Activated CD8-positive, alpha-beta memory T cell treated with anti-CD3 and anti-CD28 coated beads, Interleukin-2, amount 10 ng/mL, durations not matched to agents 7 days and 5 days (primary cell): ENCODE measurements around the gene PLRG1. TPM values are rescaled to one million over a fixed set of nuclear protein-coding genes. Genes with fewer than 3 reads are reported as not detected.
"Not testable (repeated sequence)": the region's sequence is repeated elsewhere in the genome, so short reads cannot be mapped to it uniquely, and the experiment has no call there.

Experiments used
- ATAC-seq: fragments of 150-1000 bp; cut with Tn5 transposase; one replicate; pipeline ENCODE4 v1.10.0; 2021; ENCODE audit warnings: moderate library complexity
- CTCF ChIA-PET: fragments of 350-600 bp; sonication (Branson Sonifier 250); formaldehyde crosslinking; loops from one replicate; lab custom pipeline; 2021; ENCODE audit warnings: antibody characterized with exemption; lab: Charles Lee
- DNase-seq: peaks from one replicate; pipeline ENCODE4 v3.0.0-alpha.2; 2020
- H3K27ac Mint-ChIP-seq: one replicate; pipeline ENCODE4 v1.8.0; 2021; ENCODE audit warnings: mild to moderate bottlenecking, mixed read lengths
- H3K27me3 Mint-ChIP-seq: one replicate; pipeline ENCODE4 v1.8.0; 2021; ENCODE audit warnings: mixed read lengths
- H3K36me3 Mint-ChIP-seq: one replicate; pipeline ENCODE4 v1.8.0; 2021; ENCODE audit warnings: mild to moderate bottlenecking, mixed read lengths
- H3K4me1 Mint-ChIP-seq: one replicate; pipeline ENCODE4 v1.8.0; 2021; ENCODE audit warnings: mixed read lengths
- H3K4me3 Mint-ChIP-seq: one replicate; pipeline ENCODE4 v1.8.0; 2021; ENCODE audit warnings: mild to moderate bottlenecking, moderate library complexity, mixed read lengths
- H3K9me3 Mint-ChIP-seq: one replicate; pipeline ENCODE4 v1.8.0; 2022; ENCODE audit warnings: low read depth, mixed read lengths
- total RNA-seq, 2 experiments: library from RNA; stranded (reverse); gene quantifications; one replicate each; pipeline ENCODE4 v1.2.3, GENCODE V29; 2021

The PLRG1 gene
- total RNA-seq = 10 to 100 TPM; 64.0 to 91.8 TPM

DNA sequence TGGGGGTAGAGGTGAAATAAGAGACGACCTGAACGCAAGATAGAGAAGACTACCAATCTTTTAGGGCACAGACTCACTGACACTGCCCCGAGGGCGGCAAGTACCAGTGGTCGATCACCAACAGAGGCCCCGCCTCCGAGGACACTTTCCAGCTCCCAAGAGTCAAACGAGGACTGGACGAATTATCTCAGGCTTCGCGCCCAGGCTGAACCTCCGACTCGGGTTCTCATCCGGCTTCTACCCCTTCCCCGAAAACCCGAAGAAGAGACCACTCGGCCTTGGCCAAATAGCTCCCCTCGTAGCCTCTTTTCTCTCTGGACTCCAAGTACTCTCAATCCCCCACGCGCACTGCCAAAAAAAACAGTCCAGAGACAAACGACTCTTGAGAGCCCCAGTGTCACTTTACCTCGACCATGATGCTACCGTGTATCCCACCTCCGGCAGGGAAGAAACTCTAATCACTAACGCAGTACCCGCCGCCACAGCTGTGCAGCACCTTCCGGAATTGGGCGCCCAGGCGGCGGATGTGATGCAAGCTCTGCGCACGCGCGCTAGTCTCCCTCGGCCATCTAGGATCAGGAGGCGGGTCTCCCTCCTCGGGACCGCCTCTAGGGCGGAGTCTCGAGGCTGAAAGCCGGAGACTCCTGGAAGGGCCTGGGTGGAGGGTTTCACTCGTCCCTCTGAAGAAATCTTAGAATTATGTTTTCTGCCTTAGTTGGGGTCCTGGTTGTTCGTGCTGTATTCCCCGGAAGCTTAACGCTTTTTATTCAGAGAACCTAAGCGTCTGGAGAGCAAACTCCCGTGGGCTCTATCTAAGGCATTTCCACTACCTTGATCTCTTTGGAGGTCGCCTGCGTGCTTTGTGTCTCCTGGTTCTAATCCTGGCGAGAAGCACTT is at the start of gene PLRG1:
PLRG1 (minus strand) TSS at position 507 of the 897 bp plus-strand sequence; CDS start at position 415, 92 bp downstream.
- H3K4me3 Mint-ChIP-seq = peak within 1 kb of the TSS; percentile 88
- no peaks in the 10 kb centered on the region for H3K9me3 Mint-ChIP-seq
- H3K36me3 Mint-ChIP-seq = peaks cover 11% of the 10 kb centered on the region
- peak within 1 kb of the TSS; percentile 95 for H3K27ac Mint-ChIP-seq
- ATAC-seq (peak; percentile 99), DNase-seq (peak; percentile 98)
- CTCF ChIA-PET = interaction anchor here (0.8 to 5.6 kb wide), 13 partner anchors 9 to 1404 kb away, joined by 3 to 57 read pairs (median 4); partner anchors contain the start of genes CTSO, FGB and MAP9
- H3K27me3 Mint-ChIP-seq = no peaks in the 10 kb centered on the region
- peaks cover 18% of the 10 kb centered on the region for H3K4me1 Mint-ChIP-seq

DNA sequence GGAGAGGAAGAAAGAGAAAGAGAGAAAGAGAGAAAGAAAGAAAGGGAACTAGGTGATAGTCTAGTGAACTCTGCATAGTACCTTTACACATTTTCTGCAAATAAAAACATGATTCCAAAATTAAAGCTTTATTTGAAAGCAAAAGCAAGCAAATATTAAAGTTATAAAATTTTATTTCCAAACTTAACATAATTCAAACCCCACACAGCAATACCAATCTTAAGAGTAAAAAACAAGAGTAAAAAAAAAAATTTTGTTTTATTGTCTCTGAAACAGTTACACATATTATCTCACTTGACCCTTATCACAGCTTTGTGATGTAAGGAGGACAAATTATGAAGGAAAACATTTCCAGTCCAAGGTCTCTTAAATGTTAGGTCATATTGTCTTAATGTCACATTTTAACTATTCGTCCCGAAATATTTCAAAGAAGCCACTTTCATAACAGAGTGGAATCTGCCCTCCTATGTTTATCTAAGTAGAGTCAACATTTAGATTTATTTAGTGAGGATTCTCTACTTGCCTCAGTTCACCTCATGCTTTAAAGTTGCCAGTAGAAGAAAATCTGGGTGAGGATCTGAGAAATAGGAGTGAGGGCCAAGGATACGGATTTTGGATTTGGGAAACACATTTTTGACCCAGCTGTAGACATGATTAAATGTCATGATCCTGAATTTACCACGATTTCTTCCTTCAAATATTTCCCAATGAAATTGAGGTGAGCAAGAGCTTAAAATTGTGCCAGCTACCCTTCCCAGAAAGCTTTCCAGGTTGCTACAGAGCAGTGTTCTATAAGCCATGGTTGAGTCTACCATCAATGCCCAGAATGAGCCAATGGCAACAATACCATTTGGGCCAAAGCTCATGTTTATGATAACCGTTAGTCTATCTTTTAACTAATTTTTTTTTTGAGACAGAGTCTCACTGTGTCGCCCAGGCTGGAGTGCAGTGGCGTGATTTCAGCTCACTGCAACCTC is 47.9 kb upstream of the PLRG1 start:
- Mint-ChIP-seq H3K4me3 (no peak overlapping the region), H3K36me3 (no peaks in the 10 kb centered on the region), H3K27me3 (peaks cover 12% of the 10 kb centered on the region), H3K4me1 (no peaks in the 10 kb centered on the region), H3K27ac (no peak overlapping the region), H3K9me3 (no peaks in the 10 kb centered on the region)
- no peak for DNase-seq
- CTCF ChIA-PET = interaction anchor here (0.8 kb wide), 1 partner anchor 14 kb away, joined by 3 read pairs; the partner anchor contains the start of gene FGG
- ATAC-seq = no peak

DNA sequence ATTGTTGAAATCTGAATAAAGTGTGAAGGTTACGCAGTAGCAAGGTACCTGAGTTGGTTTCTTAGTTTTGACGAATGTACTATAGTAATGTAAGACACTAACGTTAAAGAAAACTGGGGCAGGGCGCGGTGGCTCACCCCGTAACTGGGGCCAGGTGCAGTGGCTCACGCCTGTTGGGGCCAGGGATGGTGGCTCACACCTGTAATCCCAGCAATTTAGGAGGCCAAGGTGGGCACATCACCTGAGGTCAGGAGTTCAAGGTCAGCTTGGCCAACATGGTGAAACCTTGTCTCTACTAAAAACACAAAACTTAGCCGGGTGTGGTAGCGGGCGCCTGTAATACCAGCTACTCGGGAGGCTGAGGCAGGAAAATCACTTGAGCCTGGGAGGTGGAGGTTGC is 47.1 kb upstream of the PLRG1 start:
- CTCF ChIA-PET, ATAC-seq, H3K4me3 Mint-ChIP-seq, DNase-seq, H3K27ac Mint-ChIP-seq, H3K36me3 Mint-ChIP-seq, H3K9me3 Mint-ChIP-seq, H3K4me1 Mint-ChIP-seq: not testable (repeated sequence)
- peaks cover 15% of the 10 kb centered on the region for H3K27me3 Mint-ChIP-seq

DNA sequence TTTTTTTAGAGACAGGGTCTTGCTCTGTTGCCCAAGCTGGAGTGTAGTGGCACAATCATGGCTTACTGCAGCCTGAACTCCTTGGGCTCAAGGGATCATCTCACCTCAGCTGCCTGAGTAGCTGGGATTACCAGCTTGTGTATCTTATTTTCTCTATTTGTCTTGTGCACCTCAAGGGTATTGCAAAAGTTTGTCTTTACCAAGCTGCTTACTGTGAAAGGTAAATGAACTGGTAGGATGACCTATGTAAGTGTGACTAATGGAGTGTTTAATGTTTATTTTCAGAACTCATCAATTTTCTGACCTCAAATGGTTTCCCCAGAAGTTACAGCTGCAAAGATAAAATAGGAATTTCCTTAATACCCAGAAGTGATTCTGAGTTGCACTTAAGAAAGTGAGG is 45.6 kb upstream of the PLRG1 start:
- CTCF ChIA-PET = interaction anchor here (0.8 to 1.0 kb wide), 2 partner anchors 22 to 37 kb away, joined by 3 to 4 read pairs; no protein-coding TSS in a partner anchor
- ATAC-seq = no peak
- Mint-ChIP-seq H3K36me3 (no peaks in the 10 kb centered on the region), H3K9me3 (no peaks in the 10 kb centered on the region), H3K4me1 (no peaks in the 10 kb centered on the region), H3K27me3 (peaks cover 15% of the 10 kb centered on the region), H3K4me3 (no peak overlapping the region), H3K27ac (no peak overlapping the region)
- no peak for DNase-seq

DNA sequence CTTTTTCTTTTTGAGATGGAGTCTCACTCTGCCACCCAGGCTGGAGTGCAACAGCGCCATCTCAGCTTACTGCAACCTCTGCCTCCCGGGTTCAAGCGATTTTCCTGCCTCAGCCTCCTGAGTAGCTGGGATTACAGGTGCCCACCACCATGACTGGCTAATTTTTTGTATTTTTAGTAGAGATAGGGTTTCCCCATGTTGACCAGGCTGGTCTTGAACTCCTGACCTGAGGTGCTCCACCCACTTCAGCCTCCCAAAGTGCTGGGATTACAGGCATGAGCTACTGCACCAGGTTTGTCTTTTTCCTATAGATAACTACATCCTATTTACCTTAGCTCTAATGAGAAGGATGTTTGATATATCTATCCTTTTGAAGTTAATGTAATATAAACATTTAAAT is 44.1 kb upstream of the PLRG1 start:
- H3K27me3 Mint-ChIP-seq = peaks cover 15% of the 10 kb centered on the region
- H3K36me3 Mint-ChIP-seq, DNase-seq, H3K4me1 Mint-ChIP-seq, H3K4me3 Mint-ChIP-seq, H3K27ac Mint-ChIP-seq, H3K9me3 Mint-ChIP-seq, ATAC-seq: not testable (repeated sequence)
- CTCF ChIA-PET = interaction anchor here (1.0 kb wide), 1 partner anchor 24 kb away, joined by 3 read pairs; no protein-coding TSS in a partner anchor

DNA sequence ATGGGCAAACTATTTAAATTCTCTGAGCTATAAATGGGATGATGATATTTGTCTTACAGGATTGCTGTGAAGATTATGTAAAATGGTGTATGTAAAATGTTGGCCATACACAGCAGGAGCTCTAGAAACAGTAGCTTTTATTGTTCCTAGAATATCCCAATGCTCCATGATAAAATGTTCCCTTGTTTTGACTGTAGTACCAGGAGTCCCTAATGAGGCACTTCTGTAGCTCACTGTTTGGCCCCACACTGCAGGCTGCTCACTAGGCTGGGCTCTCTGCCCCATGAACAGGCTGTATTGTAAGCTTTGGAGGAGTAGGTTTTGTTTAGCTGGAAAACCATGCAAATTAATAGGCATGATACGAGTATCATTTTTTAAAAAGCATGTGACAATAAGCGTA is 43.7 kb upstream of the PLRG1 start:
- Mint-ChIP-seq H3K4me3 (no peak overlapping the region), H3K4me1 (no peaks in the 10 kb centered on the region), H3K36me3 (no peaks in the 10 kb centered on the region), H3K27ac (no peak overlapping the region), H3K9me3 (no peaks in the 10 kb centered on the region), H3K27me3 (peaks cover 15% of the 10 kb centered on the region)
- DNase-seq = no peak
- no peak for ATAC-seq
- CTCF ChIA-PET = no interaction called here

DNA sequence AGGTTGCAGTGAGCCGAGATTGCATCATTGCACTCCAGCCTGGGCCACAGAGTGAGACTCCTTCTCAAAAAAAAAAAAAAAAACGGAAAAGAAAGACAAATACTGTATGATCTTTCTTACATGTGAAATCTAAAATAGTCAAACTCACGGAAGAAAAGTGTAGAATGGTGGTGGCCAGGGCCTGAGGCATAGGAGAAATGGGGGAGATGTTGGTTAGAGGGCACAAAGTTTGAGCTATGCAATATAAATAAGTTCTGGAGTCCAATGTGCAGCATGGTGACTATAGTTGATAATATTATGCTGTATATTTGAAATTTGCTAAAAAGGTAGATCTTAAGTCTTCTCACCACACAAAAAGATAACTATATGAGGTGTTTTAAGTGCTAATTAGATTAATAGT is 41.7 kb upstream of the PLRG1 start:
- CTCF ChIA-PET = no interaction called here
- no peak for DNase-seq
- no peaks in the 10 kb centered on the region for H3K4me1 Mint-ChIP-seq
- H3K4me3 Mint-ChIP-seq = no peak overlapping the region
- H3K27ac Mint-ChIP-seq = no peak overlapping the region
- no peaks in the 10 kb centered on the region for H3K9me3 Mint-ChIP-seq
- no peaks in the 10 kb centered on the region for H3K36me3 Mint-ChIP-seq
- peaks cover 14% of the 10 kb centered on the region for H3K27me3 Mint-ChIP-seq
- ATAC-seq = no peak

DNA sequence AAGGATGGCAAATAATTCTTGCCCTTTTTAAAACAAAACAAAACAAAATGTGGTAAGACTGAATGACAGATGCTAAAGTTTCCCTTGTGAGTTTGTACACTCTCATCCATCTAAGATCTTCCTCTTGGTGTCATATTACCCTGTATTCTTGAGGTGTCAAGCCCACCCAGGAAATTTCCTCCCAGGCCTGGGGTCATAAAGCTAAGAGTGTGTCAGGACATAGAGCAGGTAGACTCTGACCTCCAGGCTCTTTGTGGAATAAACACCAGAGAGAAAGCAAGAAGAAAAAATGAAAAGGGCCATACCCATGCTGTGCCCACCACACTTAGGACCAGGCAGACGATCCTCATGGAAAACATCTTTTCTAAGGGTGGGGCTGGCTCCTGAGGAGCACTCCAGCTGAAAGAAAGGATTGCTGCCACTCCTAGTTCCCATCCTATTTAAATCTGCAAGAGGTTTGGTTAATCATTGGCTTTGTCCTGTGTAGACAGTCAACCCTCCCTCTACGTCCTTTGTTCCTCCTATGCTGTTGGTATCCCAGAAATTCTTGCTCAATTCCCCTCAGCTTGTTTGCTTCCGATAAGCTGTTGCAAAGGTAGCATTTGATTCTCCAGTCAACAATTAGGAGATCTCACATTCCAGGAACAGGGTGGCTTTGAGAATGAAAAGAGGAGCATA is 40.3 kb upstream of the PLRG1 start, which contains the start of gene FGA:
FGA (minus strand) TSS at position 414 of the 678 bp plus-strand sequence; CDS start at position 359, 55 bp downstream.
- no peak within 1 kb of the TSS for H3K27ac Mint-ChIP-seq
- no peaks in the 10 kb centered on the region for H3K9me3 Mint-ChIP-seq
- peaks cover 14% of the 10 kb centered on the region for H3K27me3 Mint-ChIP-seq
- H3K36me3 Mint-ChIP-seq = no peaks in the 10 kb centered on the region
- ATAC-seq (no peak), DNase-seq (no peak)
- CTCF ChIA-PET = no interaction called here
- H3K4me1 Mint-ChIP-seq = no peaks in the 10 kb centered on the region
- H3K4me3 Mint-ChIP-seq = no peak within 1 kb of the TSS

DNA sequence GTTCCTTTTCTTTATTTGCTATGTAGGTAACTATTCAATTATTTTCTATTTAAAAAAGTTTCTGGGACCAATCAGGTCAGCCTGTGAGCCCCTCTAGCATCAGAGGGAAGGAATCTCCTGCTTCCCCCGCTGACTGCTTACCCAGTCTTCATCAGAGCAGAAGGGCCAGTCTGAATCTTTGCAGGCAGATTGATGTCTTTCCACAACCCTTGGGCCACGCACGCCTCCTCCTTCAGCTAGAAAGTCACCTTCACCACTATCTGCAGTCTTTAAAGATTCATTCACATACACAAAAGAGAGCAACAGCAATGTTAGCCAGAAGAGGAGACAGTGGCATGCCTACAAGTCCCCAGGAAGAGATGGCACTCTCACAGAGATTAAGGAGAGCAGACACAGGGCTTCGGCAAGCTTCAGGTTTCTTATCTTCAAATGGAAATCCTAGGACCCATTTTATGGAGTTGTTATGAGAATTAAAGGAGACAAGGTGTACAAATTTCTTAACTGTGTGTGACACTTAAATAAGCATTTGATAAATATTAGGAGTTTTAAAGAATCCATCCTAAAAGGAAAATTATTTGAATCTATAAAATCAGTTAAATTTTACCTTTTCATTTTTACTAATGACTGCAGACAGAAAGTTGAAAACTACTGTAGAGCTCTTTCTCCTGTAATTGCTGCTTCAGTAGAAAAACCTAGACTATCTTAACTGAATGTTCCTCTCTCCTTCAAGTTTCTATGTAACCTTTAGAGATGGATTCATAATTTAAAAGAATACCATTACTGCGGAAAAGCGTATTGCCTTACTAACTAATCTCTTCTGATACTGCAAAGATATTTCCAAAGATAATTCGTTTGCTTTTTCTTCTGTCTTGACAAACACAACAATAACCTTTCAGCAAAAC is 39.3 kb upstream of the PLRG1 start:
- CTCF ChIA-PET = no interaction called here
- Mint-ChIP-seq H3K4me3 (no peak overlapping the region), H3K4me1 (no peaks in the 10 kb centered on the region)

DNA sequence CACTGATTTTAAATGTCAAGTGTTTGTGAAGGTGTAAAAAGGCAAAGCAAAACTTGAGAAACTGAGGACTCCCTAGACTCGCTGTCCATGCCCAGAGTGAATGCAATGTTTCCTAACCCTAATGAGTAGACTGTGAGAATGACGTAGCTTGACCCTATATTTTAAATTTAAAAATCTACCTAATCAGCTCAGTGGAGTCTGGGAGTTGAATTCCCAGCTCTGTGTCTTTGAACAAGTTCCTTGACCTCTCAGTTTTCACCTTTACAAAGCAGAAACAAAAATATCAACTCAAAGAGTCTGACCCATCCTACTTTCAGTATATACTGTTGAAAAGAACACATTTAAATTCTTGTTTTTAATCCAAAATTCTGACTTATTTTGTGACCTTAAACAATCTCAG is 38.0 kb upstream of the PLRG1 start:
- ATAC-seq = no peak
- no peak overlapping the region for H3K27ac Mint-ChIP-seq
- no peaks in the 10 kb centered on the region for H3K36me3 Mint-ChIP-seq
- no peaks in the 10 kb centered on the region for H3K9me3 Mint-ChIP-seq
- no peak overlapping the region for H3K4me3 Mint-ChIP-seq
- DNase-seq = no peak
- CTCF ChIA-PET = interaction anchor here (1.0 kb wide), 1 partner anchor 37 kb away, joined by 3 read pairs; no protein-coding TSS in a partner anchor
- H3K4me1 Mint-ChIP-seq = no peaks in the 10 kb centered on the region
- peaks cover 14% of the 10 kb centered on the region for H3K27me3 Mint-ChIP-seq

More for the DNA sequence above, 39.3 kb upstream of the PLRG1 start:
- no peaks in the 10 kb centered on the region for H3K9me3 Mint-ChIP-seq
- ATAC-seq = no peak
- H3K36me3 Mint-ChIP-seq = no peaks in the 10 kb centered on the region
- peaks cover 14% of the 10 kb centered on the region for H3K27me3 Mint-ChIP-seq
- no peak for DNase-seq
- H3K27ac Mint-ChIP-seq = no peak overlapping the region

DNA sequence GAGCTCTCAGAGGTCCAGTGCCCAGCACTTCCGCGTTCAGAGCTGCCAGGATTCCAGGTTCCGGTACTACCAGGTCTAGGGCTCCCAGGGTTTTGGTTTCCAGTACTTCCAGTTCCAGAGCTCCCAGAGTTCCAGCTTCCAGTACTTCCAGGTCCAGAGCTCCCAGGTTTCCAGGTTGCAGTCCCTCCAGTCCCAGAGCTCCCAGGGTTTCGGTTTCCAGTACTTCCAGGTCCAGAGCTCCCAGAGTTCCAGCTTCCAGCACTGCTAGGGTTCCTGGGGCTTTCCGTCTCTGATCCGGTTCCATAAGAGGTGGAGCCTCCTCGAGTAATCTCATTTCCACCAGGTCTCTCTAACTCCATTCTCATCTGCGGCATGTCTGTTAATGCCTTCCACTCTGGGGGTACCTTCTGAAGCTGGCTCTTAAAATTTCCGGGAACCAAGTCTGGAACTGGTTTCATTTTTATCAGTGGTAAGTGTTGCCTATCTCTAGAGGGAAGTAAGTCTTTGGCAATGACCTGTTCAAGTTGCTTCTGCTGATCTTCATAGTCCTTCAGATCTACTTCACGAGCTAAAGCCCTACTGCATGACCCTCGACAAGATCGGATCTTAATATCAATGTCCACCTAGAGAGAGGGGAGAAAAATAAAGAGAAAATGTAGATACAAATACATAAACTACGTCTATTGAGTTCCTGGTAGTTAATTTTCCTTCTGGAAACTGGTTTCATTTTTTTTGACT is 36.3 kb upstream of the PLRG1 start:
- Mint-ChIP-seq H3K4me3 (no peak overlapping the region), H3K27ac (no peak overlapping the region), H3K36me3 (no peaks in the 10 kb centered on the region), H3K4me1 (no peaks in the 10 kb centered on the region), H3K9me3 (no peaks in the 10 kb centered on the region), H3K27me3 (peaks cover 14% of the 10 kb centered on the region)
- no peak for ATAC-seq
- CTCF ChIA-PET = interaction anchor here (1.5 kb wide), 1 partner anchor 27 kb away, joined by 3 read pairs; no protein-coding TSS in a partner anchor
- DNase-seq = no peak
